GM21717 (cell line): Measurements from ENCODE around the gene GRAMD4.

Source experiments
- ATAC-seq: cut with Tn5 transposase; IDR thresholded peaks from one replicate; pipeline ENCODE4 v1.9.1; 2021; ENCODE audit warnings: mild to moderate bottlenecking, moderate library complexity; ENCODE audit not compliant: unreplicated experiment

GRAMD4 gene

GRCh38 chr22:46582281-46582933 is 37.8 kb upstream of the GRAMD4 start:
- ATAC-seq, result no peak

GRCh38 chr22:46583571-46583970 is 36.6 kb upstream of the GRAMD4 start:
- ATAC-seq, result no peak

- ATAC-seq, result no peak
Observed at GRCh38 chr22:46584081-46584921, 35.9 kb upstream of the GRAMD4 start.

- no peak for ATAC-seq
Observed at GRCh38 chr22:46585340-46586122, 34.7 kb upstream of the GRAMD4 start.

GRCh38 chr22:46586123-46586519 is 34.1 kb upstream of the GRAMD4 start:
- no peak for ATAC-seq

GRCh38 chr22:46586531-46587011 is 33.6 kb upstream of the GRAMD4 start:
- no peak for ATAC-seq

- no peak for ATAC-seq
Observed at GRCh38 chr22:46587061-46587460, 33.1 kb upstream of the GRAMD4 start.

- ATAC-seq, result peak; percentile 51
Observed at GRCh38 chr22:46587492-46588278, 32.5 kb upstream of the GRAMD4 start.

GRCh38 chr22:46588279-46589140 is 31.7 kb upstream of the GRAMD4 start:
- no peak for ATAC-seq

- ATAC-seq, result no peak
Observed at GRCh38 chr22:46589141-46589748, 30.9 kb upstream of the GRAMD4 start.

- no peak for ATAC-seq
Observed at GRCh38 chr22:46589871-46590271, 30.3 kb upstream of the GRAMD4 start.

GRCh38 chr22:46590334-46590733 is 29.9 kb upstream of the GRAMD4 start:
- no peak for ATAC-seq

GRCh38 chr22:46591930-46592329 is 28.3 kb upstream of the GRAMD4 start:
- no peak for ATAC-seq

- no peak for ATAC-seq
Observed at GRCh38 chr22:46592390-46592872, 27.8 kb upstream of the GRAMD4 start.

GRCh38 chr22:46593211-46593681 is 26.9 kb upstream of the GRAMD4 start:
- ATAC-seq, result no peak

- no peak for ATAC-seq
Observed at GRCh38 chr22:46593996-46594946, 25.9 kb upstream of the GRAMD4 start.

- no peak for ATAC-seq
Observed at GRCh38 chr22:46594947-46595298, 25.3 kb upstream of the GRAMD4 start.

GRCh38 chr22:46595545-46595944 is 24.6 kb upstream of the GRAMD4 start:
- ATAC-seq, result no peak
